PFSK-1 (cell line): ENCODE data around the gene ST7L.

Source experiments
- FOXP2 ChIP-seq: optimal IDR thresholded peaks from 2 replicates; pipeline ENCODE3; 2011; ENCODE audit warnings: borderline replicate concordance, control low read depth, inconsistent platforms; ENCODE audit not compliant: insufficient read depth; ENCODE audit errors: extremely low read length, extremely low read depth
- POLR2AphosphoS5 ChIP-seq: IDR thresholded peaks from 2 replicates; pipeline ENCODE4 v1.6.1; 2012; ENCODE audit warnings: low read depth, mild to moderate bottlenecking, control low read depth, low read length, moderate library complexity
- SIN3A ChIP-seq: IDR thresholded peaks from 2 replicates; pipeline ENCODE4 v1.6.1; 2012; ENCODE audit warnings: mild to moderate bottlenecking, low read length, moderate library complexity, borderline replicate concordance; ENCODE audit not compliant: insufficient read depth
- TAF1 ChIP-seq: IDR thresholded peaks from 2 replicates; pipeline ENCODE4 v1.6.1; 2012; ENCODE audit warnings: low read length, control low read depth, borderline replicate concordance; ENCODE audit not compliant: insufficient read depth

DNA sequence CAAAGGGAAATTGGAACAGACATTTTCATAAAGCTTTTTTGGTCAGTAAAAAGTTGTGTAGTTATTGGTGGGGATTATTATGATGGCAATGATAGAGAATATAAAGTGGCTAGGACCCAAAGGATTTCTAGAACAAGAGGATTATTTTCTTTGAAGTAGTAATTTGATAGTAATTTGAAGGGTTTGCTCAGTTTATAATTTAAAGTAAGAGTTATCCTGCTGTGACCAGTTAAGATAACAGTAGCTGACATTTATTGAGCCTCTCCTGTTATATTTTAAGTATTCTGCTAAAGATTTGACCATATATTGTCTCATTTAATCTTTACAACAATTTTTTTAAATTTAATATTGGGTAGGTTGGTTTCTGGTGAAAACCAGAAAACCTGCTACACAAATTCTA, 15.4 kb upstream of the ST7L start:
- TF ChIP-seq POLR2AphosphoS5: no peak
- no peak for TF ChIP-seq SIN3A
- TF ChIP-seq FOXP2: no peak
- no peak for TF ChIP-seq TAF1
